ENCODE results near the gene XIRP1.

The XIRP1 gene

GRCh38 chr3:39226106-39226741 is 33.8 kb upstream of the XIRP1 start:
- no peaks in the 10 kb centered on the region for H3K9me3 ChIP-seq (ENCODE audit: insufficient read depth, low read length)
- H3K27ac ChIP-seq (ENCODE audit: low read length), result peak overlapping the region; percentile 29
- no peaks in the 10 kb centered on the region for H3K36me3 ChIP-seq (replicated peaks; ENCODE audit: low read depth, low read length)
- H2AFZ ChIP-seq (ENCODE audit: low read depth, low read length), result no peak overlapping the region
- peak overlapping the region; percentile 57 for H3K4me3 ChIP-seq (ENCODE audit: low read length)
- TF ChIP-seq CTCF (IDR thresholded peaks at IDR 0.05; ENCODE audit: low read depth, low read length) (no peak), EZH2phosphoT487 (IDR thresholded peaks at IDR 0.05; ENCODE audit: low read depth) (no peak)
- H4K20me1 ChIP-seq (ENCODE audit: insufficient read depth, low read length), result no peaks in the 10 kb centered on the region
- no peaks in the 10 kb centered on the region for H3K79me2 ChIP-seq (ENCODE audit: low read length)
- H3K27me3 ChIP-seq (ENCODE audit: low read depth, low read length), result peaks cover 8% of the 10 kb centered on the region
- peak overlapping the region; percentile 30 for H3K9ac ChIP-seq (ENCODE audit: low read length)
- H3K4me2 ChIP-seq (ENCODE audit: low read length), result peak overlapping the region; percentile 89
- peaks cover 19% of the 10 kb centered on the region for H3K4me1 ChIP-seq (ENCODE audit: low read length)

GRCh38 chr3:39224288-39224687 is 31.9 kb upstream of the XIRP1 start:
- H3K9ac ChIP-seq (ENCODE audit: low read length), result no peak overlapping the region
- no peak overlapping the region for H3K4me2 ChIP-seq (ENCODE audit: low read length)
- H3K27ac ChIP-seq (ENCODE audit: low read length), result no peak overlapping the region
- no peaks in the 10 kb centered on the region for H4K20me1 ChIP-seq (ENCODE audit: insufficient read depth, low read length)
- no peaks in the 10 kb centered on the region for H3K79me2 ChIP-seq (ENCODE audit: low read length)
- H3K4me3 ChIP-seq (ENCODE audit: low read length), result no peak overlapping the region
- no peak for TF ChIP-seq CTCF (IDR thresholded peaks at IDR 0.05; ENCODE audit: low read depth, low read length)
- TF ChIP-seq EZH2phosphoT487 (IDR thresholded peaks at IDR 0.05; ENCODE audit: low read depth), result no peak
- peaks cover 8% of the 10 kb centered on the region; the same call in 1 of the 2 replicates for H3K27me3 ChIP-seq (ENCODE audit: low read depth, low read length)
- H2AFZ ChIP-seq (ENCODE audit: low read depth, low read length), result no peak overlapping the region
- no peaks in the 10 kb centered on the region for H3K9me3 ChIP-seq (ENCODE audit: insufficient read depth, low read length)
- H3K4me1 ChIP-seq (ENCODE audit: low read length), result peaks cover 38% of the 10 kb centered on the region
- no peaks in the 10 kb centered on the region for H3K36me3 ChIP-seq (replicated peaks; ENCODE audit: low read depth, low read length)

GRCh38 chr3:39222939-39223338 is 30.5 kb upstream of the XIRP1 start:
- H2AFZ ChIP-seq (ENCODE audit: low read depth, low read length), result no peak overlapping the region
- H3K4me1 ChIP-seq (ENCODE audit: low read length), result peaks cover 43% of the 10 kb centered on the region
- H3K36me3 ChIP-seq (replicated peaks; ENCODE audit: low read depth, low read length), result no peaks in the 10 kb centered on the region
- no peak overlapping the region for H3K9ac ChIP-seq (ENCODE audit: low read length)
- no peaks in the 10 kb centered on the region for H4K20me1 ChIP-seq (ENCODE audit: insufficient read depth, low read length)
- H3K9me3 ChIP-seq (ENCODE audit: insufficient read depth, low read length), result no peaks in the 10 kb centered on the region
- H3K79me2 ChIP-seq (ENCODE audit: low read length), result no peaks in the 10 kb centered on the region
- H3K27ac ChIP-seq (ENCODE audit: low read length), result no peak overlapping the region
- H3K27me3 ChIP-seq (ENCODE audit: low read depth, low read length), result peaks cover 8% of the 10 kb centered on the region; the same call in 1 of the 2 replicates
- no peak for TF ChIP-seq CTCF (IDR thresholded peaks at IDR 0.05; ENCODE audit: low read depth, low read length)
- no peak for TF ChIP-seq EZH2phosphoT487 (IDR thresholded peaks at IDR 0.05; ENCODE audit: low read depth)
- no peak overlapping the region for H3K4me2 ChIP-seq (ENCODE audit: low read length)
- no peak overlapping the region for H3K4me3 ChIP-seq (ENCODE audit: low read length)

DNA sequence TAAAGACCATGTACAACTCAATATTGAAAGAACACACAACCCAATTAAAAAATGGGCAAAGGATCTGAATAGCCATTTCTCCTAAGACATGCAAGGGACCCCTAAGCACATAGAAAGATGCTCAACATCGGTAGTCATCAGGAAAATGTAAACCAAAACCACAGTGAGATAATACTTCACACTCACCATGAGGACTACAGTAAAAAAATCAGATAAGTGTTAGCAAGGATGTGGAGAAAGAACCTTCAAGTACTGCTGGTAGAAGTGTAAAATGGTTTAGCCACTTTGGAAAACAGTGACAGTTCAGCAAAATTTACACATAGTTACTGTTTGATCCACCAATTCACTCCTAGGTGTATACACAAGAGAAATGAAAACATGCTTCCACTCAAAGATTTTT is 30.1 kb upstream of the XIRP1 start:
- Histone ChIP-seq H3K4me1 (ENCODE audit: low read length) (peaks cover 48% of the 10 kb centered on the region), H3K9ac (ENCODE audit: low read length) (no peak overlapping the region), H3K79me2 (ENCODE audit: low read length) (no peaks in the 10 kb centered on the region), H3K36me3 (replicated peaks; ENCODE audit: low read depth, low read length) (no peaks in the 10 kb centered on the region), H3K27me3 (ENCODE audit: low read depth, low read length) (peaks cover 8% of the 10 kb centered on the region; the same call in 1 of the 2 replicates), H3K27ac (ENCODE audit: low read length) (no peak overlapping the region), H3K4me2 (ENCODE audit: low read length) (no peak overlapping the region), H3K4me3 (ENCODE audit: low read length) (no peak overlapping the region), H3K9me3 (ENCODE audit: insufficient read depth, low read length) (no peaks in the 10 kb centered on the region), H4K20me1 (ENCODE audit: insufficient read depth, low read length) (no peaks in the 10 kb centered on the region), H2AFZ (ENCODE audit: low read depth, low read length) (no peak overlapping the region)
- no peak for TF ChIP-seq EZH2phosphoT487 (IDR thresholded peaks at IDR 0.05; ENCODE audit: low read depth)
- TF ChIP-seq CTCF (IDR thresholded peaks at IDR 0.05; ENCODE audit: low read depth, low read length), result no peak

Data from OCI-LY3 (cell line).